Activated CD8-positive, alpha-beta memory T cell treated with anti-CD3 and anti-CD28 coated beads for 48 hours (primary cell): ENCODE measurements around the gene MICALL2.

Experiments used
- DNase-seq, 3 experiments: peaks; one replicate each; pipeline ENCODE4 v3.0.0-alpha.2; 2020; ENCODE audit warnings: low read depth in 2 of 3, low spot score in 2 of 3

Gene MICALL2

GRCh38 chr7:1434891-1435670, 24.2 kb downstream of the MICALL2 start:
- DNase-seq = no peak

- DNase-seq = no peak
Observed at GRCh38 chr7:1434165-1434718, 25.0 kb downstream of the MICALL2 start.

GRCh38 chr7:1433128-1433920, 25.9 kb downstream of the MICALL2 start:
- no peak for DNase-seq

GRCh38 chr7:1432411-1433082, 26.7 kb downstream of the MICALL2 start:
- DNase-seq = peak; percentile 34 to 85 (median 84)

GRCh38 chr7:1431634-1432380, 27.5 kb downstream of the MICALL2 start:
- no peak for DNase-seq

GRCh38 chr7:1431226-1431625, 28.0 kb downstream of the MICALL2 start:
- DNase-seq = no peak

- no peak for DNase-seq
Observed at GRCh38 chr7:1430056-1430845, 29.0 kb downstream of the MICALL2 start.

GRCh38 chr7:1428941-1429501, 30.2 kb downstream of the MICALL2 start:
- no peak for DNase-seq

GRCh38 chr7:1427064-1427657, 32.1 kb downstream of the MICALL2 start:
- DNase-seq = no peak

GRCh38 chr7:1426474-1426873, 32.8 kb downstream of the MICALL2 start:
- no peak for DNase-seq

- no peak for DNase-seq
Observed at GRCh38 chr7:1425292-1426136, 33.8 kb downstream of the MICALL2 start.

GRCh38 chr7:1424041-1424440, 35.2 kb downstream of the MICALL2 start:
- DNase-seq = no peak

GRCh38 chr7:1423264-1423811, 35.9 kb downstream of the MICALL2 start:
- no peak for DNase-seq

GRCh38 chr7:1422512-1423263, 36.6 kb downstream of the MICALL2 start:
- DNase-seq = no peak

- no peak for DNase-seq
Observed at GRCh38 chr7:1421946-1422345, 37.3 kb downstream of the MICALL2 start.

GRCh38 chr7:1421020-1421790, 38.1 kb downstream of the MICALL2 start:
- DNase-seq = no peak

GRCh38 chr7:1419688-1420087, 39.6 kb downstream of the MICALL2 start:
- no peak for DNase-seq
